GM19467 (cell line): Measurements from ENCODE around the gene FHIT.

Experiments
- ATAC-seq: cut with Tn5 transposase; IDR thresholded peaks from one replicate; pipeline ENCODE4 v1.9.1; 2021; ENCODE audit warnings: mild to moderate bottlenecking, moderate library complexity; ENCODE audit not compliant: unreplicated experiment

Gene FHIT

DNA sequence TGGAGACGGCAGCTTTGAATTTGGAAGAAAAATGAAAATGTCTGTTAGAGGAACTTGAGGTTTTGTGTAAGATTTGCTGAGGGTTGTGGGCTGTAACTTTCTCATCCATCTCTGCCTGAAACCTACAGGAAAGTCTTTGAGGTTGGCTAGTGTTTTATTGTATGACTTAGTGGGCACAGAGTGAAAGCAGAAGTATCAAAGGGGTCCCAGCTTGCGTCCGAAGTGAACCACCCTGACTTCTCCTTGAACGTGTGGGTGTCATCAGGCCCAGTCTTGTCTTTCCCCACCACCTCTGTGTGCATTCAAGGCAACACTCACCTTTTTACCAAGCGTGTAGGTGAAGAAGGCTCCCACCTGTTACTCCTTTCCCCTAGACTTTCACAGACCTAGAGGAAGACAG, 1519.3 kb downstream of the FHIT start:
- ATAC-seq = peak; percentile 70

DNA sequence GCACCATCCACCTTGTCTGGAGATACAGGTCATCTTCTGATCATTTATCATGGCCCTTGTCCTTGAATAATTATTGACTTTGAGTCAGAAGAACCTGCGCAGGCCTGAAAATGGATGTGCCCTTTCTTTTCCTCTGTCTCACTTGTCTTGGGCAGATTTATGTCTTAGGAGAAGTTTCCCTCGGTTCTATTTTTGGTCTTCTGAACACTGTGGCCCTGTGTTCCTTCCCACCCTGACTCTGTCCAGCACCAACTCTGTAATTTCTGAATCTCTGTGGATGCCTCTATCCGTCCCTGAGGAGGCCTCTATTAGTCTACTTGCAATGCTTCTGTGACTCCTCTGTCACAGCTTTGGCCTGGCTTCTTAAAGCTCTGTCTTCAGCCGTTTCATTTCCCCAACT, 1520.7 kb downstream of the FHIT start:
- ATAC-seq = no peak

DNA sequence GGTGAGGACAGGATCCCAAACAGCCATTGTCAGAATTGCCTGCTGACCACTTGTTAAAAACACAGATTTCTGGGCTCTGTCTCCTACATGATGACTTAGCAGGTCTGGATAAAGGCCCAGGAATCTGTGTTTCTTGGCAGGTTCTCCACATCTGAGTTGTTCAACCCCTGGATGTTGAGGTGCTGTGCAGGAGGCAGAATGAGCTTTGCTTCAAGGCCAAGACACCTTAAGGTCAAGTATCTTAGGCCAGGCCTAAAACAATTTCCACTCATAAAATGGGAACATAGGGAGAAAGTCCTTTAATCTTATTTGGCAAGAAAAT, 1522.7 kb downstream of the FHIT start:
- no peak for ATAC-seq

DNA sequence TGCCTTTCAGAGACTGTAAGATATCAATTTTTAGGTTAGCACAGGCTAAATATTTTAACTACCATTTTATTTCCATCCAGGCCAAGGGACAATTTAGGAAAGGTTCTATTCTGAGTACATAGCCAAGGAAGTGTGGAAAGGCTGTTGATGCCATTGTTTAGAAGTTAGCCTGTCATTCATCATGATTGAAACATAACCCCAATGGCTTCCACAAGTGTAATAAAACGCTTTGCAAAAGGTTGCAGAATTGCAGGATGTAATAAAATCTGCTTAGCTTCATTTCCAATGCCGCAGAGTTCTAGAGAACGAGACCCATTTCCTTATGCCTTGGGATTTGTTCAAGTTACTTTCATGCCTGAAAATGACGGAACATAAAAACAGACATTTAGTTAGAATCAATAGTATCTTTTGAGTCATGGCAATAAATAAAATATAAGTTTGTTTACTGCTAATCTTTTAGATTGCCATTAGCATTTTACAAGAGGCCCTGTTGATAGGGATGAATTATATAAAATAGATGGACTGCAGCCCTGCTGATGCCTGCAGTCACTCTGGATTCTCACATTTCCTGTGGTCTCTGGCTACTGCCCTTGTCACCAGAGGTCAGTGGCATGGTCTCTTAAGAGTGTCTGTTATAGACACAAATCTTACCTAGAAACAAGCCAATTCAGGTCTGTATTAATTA, 1523.2 kb downstream of the FHIT start:
- ATAC-seq = no peak

DNA sequence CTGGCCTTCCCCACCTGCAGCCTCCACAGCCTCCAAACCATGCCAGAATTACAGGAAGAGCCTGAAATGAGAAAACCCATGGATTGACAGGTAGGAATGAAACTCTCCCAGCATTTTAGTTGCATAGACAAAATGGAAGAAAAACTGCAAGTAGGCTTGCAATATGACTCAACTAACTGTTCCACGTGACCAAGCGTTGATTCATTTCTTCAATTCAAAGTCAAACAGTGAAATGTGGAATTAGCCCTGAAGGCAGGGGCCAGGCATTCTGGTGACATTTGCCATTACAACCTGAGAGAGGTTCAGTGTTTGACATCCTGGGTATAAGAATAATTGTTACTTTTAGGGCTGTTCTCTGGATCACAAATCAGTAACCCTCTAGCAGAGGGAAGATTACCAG, 1525.0 kb downstream of the FHIT start:
- no peak for ATAC-seq

DNA sequence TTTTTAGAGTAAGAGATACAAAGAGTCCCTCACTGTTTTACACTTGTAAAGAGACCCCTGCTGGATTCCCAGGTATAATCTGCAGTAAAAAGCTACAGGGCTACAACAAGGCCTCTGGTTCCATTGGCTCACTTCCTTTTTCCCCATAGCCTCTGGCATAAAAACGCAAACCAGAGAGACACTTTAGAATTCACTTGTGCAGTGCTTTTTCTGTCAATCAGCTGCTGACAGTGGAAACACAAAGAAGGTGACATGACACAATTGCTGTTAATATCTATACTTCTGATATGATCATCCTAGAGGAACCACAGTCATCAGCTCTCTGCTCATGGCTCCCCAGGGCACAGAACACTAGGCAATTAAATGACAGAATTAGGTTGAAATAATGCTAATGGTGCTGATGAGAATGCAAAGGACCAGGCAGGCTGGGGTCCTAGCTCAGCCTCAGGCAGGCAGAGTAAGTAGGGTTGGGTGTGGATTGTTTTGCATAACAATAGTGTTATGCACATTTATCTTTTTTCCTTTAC, 1533.5 kb downstream of the FHIT start:
- no peak for ATAC-seq

DNA sequence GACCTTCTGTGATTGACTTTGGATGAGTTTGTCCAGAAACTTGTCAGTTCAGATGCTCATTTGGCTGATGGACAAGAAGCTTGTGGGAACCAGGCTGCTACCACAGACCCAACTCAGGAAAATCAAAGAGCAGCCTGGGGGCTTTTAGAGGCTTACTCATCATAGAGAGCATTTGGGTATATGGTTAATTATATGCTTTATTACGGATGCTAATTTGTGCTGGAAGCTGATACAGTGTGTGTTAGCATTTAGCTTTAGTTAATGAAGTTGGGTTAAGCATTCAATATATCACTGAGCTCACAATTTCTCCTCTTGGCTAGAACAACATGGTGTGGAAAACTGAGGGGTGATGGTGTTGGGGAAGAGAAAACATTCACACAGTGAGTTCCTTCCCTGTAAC, 1537.2 kb downstream of the FHIT start:
- no peak for ATAC-seq

DNA sequence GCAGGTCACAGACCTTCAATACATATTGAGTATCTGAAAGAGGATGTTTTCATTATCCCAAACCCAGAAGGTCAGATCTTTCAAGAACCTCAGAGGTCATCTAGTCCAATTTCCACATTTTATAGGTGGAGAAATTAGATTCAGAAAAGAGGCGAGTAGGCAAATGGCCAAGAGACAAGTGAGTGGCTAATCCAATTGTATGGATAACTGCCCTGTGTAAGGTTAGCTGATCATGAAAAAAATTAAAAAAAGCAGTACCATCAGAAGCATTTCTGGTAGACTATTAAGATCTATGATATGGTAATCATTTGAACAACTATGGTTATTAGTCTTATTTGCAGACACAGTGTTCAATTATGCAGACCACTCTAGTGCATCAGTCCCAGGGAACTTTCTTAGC, 1540.7 kb downstream of the FHIT start:
- ATAC-seq = no peak

DNA sequence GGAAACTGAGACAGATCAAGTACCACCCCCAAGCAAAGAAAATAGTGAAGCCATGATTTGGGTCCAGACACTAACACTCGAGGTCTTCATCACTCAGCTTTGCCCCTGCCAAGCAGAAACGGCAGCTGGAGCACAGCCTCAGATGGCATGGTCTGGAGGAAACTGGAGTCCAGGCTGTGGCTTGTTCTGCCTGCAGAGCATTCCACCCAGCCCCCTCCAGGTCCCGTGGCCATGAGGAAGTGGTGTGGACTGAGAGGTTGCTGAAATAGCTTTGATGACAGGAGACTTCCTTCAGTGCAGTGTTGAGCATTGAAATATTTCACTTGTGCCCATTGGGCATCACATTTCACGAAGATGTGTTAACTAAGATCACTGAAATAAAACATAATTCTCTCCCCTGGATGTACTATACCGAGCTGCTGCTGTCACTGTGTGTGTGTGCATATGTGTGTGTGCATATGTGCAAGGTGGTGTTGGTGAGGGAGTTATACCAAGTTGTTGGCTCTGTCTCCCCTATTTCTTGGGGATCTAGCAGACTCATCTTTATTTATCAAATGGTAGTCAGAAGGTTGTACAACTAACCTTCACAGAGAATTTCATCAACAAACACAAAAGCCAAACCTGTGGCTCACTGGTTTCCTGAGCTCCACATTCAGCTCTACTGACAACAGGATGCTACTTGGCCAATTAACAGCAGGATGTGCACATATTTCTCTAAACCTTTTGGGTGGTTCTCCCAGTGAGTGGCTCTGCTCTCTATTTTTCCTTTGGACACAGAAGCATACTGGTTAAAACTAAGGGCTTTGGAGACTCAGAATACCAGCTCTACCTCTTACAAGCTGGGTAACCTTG, 1541.3 kb downstream of the FHIT start:
- ATAC-seq = no peak

DNA sequence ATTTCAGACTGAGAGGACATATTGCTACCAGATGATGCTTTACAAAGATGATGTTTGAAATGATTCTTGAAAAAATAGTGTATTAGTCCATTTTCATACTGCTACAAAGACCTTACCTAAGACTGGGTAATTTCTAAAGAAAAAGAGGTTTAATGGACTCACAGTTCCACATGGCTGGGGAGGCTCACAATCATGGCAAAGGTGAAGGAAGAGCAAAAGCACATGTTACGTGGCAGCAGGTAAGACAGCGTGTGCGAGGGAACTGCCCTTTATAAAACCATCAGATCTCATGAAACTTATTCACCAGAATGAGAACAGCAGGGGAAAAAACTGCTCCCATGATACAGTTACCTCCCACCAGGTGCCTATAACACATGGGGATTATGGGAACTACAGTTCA, 1543.0 kb downstream of the FHIT start:
- no peak for ATAC-seq

DNA sequence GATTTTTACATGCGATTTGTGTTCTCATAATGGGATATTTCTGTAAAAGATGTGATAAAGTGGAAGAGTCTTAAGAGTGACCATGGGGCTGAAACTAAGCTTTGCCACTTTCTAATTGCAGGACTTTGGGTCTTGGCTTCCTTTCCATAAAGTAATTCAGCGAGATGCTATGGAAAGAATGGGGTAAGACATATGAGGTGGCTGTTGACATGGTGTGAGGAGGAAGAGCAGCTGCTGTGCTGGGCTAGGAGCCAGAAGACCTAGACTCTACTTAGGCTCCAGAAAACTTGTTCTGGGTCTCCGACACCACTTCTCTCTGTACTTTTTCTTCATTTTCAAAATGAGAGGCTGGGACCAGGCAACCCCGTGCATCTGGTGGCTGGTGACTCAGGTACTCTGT, 1547.0 kb downstream of the FHIT start:
- no peak for ATAC-seq

DNA sequence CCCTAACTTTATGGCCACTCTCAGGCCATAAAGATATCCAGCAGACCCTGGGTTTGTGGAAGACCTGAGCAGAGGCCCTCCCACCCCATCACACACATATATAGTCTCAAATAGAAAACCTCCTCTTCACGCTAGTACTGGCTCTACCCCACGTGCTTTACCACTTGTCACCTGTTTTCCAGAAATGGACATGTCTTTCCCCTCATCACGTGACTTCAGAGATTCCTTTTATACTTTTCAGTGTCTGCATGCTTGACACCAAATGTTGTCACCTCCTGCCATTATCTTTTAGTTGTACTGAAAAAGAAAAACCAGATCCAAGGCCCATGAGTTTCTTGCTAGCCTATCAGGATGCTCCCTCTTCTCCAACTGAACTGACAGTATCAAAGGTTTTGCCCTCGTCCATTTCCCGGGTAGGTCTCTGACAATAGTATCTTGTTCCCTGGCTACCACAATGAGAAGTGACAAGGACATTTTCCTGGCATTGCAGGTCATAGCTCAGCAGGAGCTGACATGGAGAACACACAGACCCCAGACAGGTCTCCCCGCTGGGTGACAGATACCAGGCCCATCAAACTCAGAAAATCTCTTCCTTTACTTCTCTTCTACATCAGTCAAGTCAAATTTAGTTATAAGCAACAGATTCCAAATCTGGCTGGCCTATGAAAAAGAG, 1551.5 kb downstream of the FHIT start:
- ATAC-seq = no peak
